HCT116 (cell line): Measurements from ENCODE around the gene TMTC4. TPM values are rescaled to one million over a fixed set of nuclear protein-coding genes. Genes with fewer than 3 reads are reported as not detected.

Experiments used
- ATAC-seq: fragments of 200-7000 bp; cut with Tn5 transposase; 2 replicates; pipeline ENCODE4 v1.9.1; 2020; ENCODE audit warnings: mild to moderate bottlenecking, moderate library complexity
- BruUV-seq: library from RNA; stranded (reverse); fragments of 400-500 nt; replicated peaks from 2 replicates; lab custom pipeline; 2021; lab: Mats Ljungman, UMichigan
- CTCF ChIA-PET: fragments of 300-600 bp; sonication (Branson Sonifier 250); formaldehyde crosslinking; loops from one replicate; lab custom pipeline; 2021; ENCODE audit warnings: antibody characterized with exemption; lab: Charles Lee
- POLR2A ChIA-PET: fragments of 300-600, 350-600 bp; sonication (Branson Sonifier 250); formaldehyde crosslinking; loops from one replicate; lab custom pipeline; 2021; ENCODE audit warnings: antibody characterized with exemption; lab: Charles Lee
- RAD21 ChIA-PET, 2 experiments: fragments of 300-600 bp; sonication (Branson Sonifier 250); formaldehyde crosslinking; loops; one replicate each; lab custom pipeline; 2023; ENCODE audit warnings: low total read pairs in 2 of 2; ENCODE audit not compliant: uncharacterized antibody in 2 of 2, unreplicated experiment in 2 of 2, low non-redundant PET in 1 of 2; lab: Charles Lee
- DNase-seq: peaks from one replicate; pipeline ENCODE4 v3.0.0-alpha.2; 2010; ENCODE audit warnings: low read depth, low spot score
- H2AFZ ChIP-seq: fragments of 200-600 bp; shearing (Covaris generic), sonication (generic); 2 replicates; pipeline ENCODE4 v1.6.1; 2017; ENCODE audit warnings: low read depth, mixed run types, mixed read lengths, antibody characterized with exemption, low read length; ENCODE audit not compliant: poor library complexity, severe bottlenecking
- H3K27ac ChIP-seq: 2 replicates; pipeline ENCODE4 v1.5.1; 2012; ENCODE audit warnings: low read depth, low read length
- H3K27me3 ChIP-seq: fragments of 200-600 bp; sonication (generic); 2 replicates; pipeline ENCODE4 v1.6.1; 2016; ENCODE audit warnings: mixed run types, low read length, mixed read lengths; ENCODE audit not compliant: insufficient read depth
- H3K36me3 ChIP-seq, 2 experiments: fragments of 200-500 bp in 1 of 2; fragments of 200-600 bp in 1 of 2; sonication (Bioruptor generic) in 1 of 2; sonication (generic) in 1 of 2; 2 replicates each; pipeline versions ENCODE4 v1.5.1 to v1.6.1; 2014 to 2016; ENCODE audit warnings: low read length in 2 of 2, inconsistent platforms in 1 of 2, mixed read lengths in 1 of 2, mixed run types in 1 of 2; ENCODE audit not compliant: insufficient read depth in 2 of 2, control insufficient read depth in 1 of 2
- H3K4me1 ChIP-seq, 2 experiments: fragments of 200-600 bp in 1 of 2; sonication (generic) in 1 of 2; 2 replicates each; pipeline versions ENCODE4 v1.5.1 to v1.6.1; 2012 to 2017; ENCODE audit warnings: low read length in 2 of 2, inconsistent platforms in 1 of 2, mild to moderate bottlenecking in 1 of 2, mixed read lengths in 1 of 2, mixed run types in 1 of 2, moderate library complexity in 1 of 2; ENCODE audit not compliant: insufficient read depth in 2 of 2, control insufficient read depth in 1 of 2
- H3K4me2 ChIP-seq: fragments of 200-600 bp; sonication (generic); 2 replicates; pipeline ENCODE4 v1.6.1; 2017; ENCODE audit warnings: mixed run types, low read length, mixed read lengths
- H3K4me3 ChIP-seq, 2 experiments: fragments of 200-600 bp in 1 of 2; sonication (generic) in 1 of 2; replicated peaks in 1 of 2; 2 replicates each; pipeline ENCODE4 v1.5.1; 2011 to 2016; ENCODE audit warnings: low read length in 2 of 2, control low read depth in 1 of 2, low read depth in 1 of 2, mild to moderate bottlenecking in 1 of 2, mixed read lengths in 1 of 2, mixed run types in 1 of 2
- H3K79me2 ChIP-seq: fragments of 200-600 bp; sonication (generic); 2 replicates; pipeline ENCODE4 v1.6.1; 2017; ENCODE audit warnings: mild to moderate bottlenecking, mixed run types, low read length, moderate library complexity, mixed read lengths; ENCODE audit not compliant: insufficient read depth
- H3K9ac ChIP-seq: fragments of 200-600 bp; sonication (generic); 2 replicates; pipeline ENCODE4 v1.6.1; 2016; ENCODE audit warnings: low read length, mixed read lengths
- H3K9me2 ChIP-seq: fragments of 200-600 bp; sonication (generic), shearing (Covaris generic); 2 replicates; pipeline ENCODE4 v1.6.1; 2017; ENCODE audit warnings: mixed run types, mild to moderate bottlenecking, moderate library complexity; ENCODE audit not compliant: insufficient read depth
- H3K9me3 ChIP-seq, 2 experiments: fragments of 200-500 bp in 1 of 2; fragments of 200-600 bp in 1 of 2; sonication (Bioruptor generic) in 1 of 2; sonication (generic) in 1 of 2; 2 replicates each; pipeline ENCODE4 v1.6.1; 2014 to 2017; ENCODE audit warnings: low read length in 2 of 2, mixed read lengths in 2 of 2, inconsistent platforms in 1 of 2, low read depth in 1 of 2, mild to moderate bottlenecking in 1 of 2, mixed run types in 1 of 2, moderate library complexity in 1 of 2; ENCODE audit not compliant: control insufficient read depth in 1 of 2, insufficient read depth in 1 of 2
- H4K20me1 ChIP-seq: fragments of 200-600 bp; sonication (generic), shearing (Covaris generic); 2 replicates; pipeline ENCODE4 v1.6.1; 2017; ENCODE audit warnings: mixed run types, mild to moderate bottlenecking, moderate library complexity; ENCODE audit not compliant: insufficient read depth
- CTCF ChIP-seq, 3 experiments: fragments of 200-600 bp in 1 of 3; sonication (generic) in 1 of 3; IDR thresholded peaks in 2 of 3; conservative IDR thresholded peaks in 1 of 3; 2 replicates each; pipeline ENCODE4 v1.5.1; 2012 to 2017; ENCODE audit warnings: low read depth in 2 of 3, low read length in 2 of 3, antibody characterized with exemption in 1 of 3, borderline replicate concordance in 1 of 3, control low read depth in 1 of 3, mild to moderate bottlenecking in 1 of 3, mixed read lengths in 1 of 3, mixed run types in 1 of 3, moderate library complexity in 1 of 3; ENCODE audit not compliant: insufficient read depth in 1 of 3
- RAD21 ChIP-seq: IDR thresholded peaks from 2 replicates; pipeline ENCODE4 v1.6.1; 2012; ENCODE audit warnings: low read depth, mild to moderate bottlenecking
- SRF ChIP-seq: IDR thresholded peaks from 2 replicates; pipeline ENCODE4 v1.6.1; 2012; ENCODE audit warnings: low read depth
- intact Hi-C: fragments of 100-400 bp; cut with micrococcal nuclease; formaldehyde crosslinking; loops from 2 replicates; pipeline ENCODE4 v1.10.0; 2022
- total RNA-seq: library from RNA; stranded (reverse); gene quantifications from one replicate; pipeline ENCODE4 v1.2.1, GENCODE V29; 2021; ENCODE audit not compliant: unreplicated experiment
- TF ChIP-seq, protein P1 (sequence below): IDR thresholded peaks from 2 replicates; pipeline ENCODE4 v1.6.1; 2012

TMTC4 gene
- total RNA-seq, 1 experiment from 2014 or later = 23.6 TPM

DNA sequence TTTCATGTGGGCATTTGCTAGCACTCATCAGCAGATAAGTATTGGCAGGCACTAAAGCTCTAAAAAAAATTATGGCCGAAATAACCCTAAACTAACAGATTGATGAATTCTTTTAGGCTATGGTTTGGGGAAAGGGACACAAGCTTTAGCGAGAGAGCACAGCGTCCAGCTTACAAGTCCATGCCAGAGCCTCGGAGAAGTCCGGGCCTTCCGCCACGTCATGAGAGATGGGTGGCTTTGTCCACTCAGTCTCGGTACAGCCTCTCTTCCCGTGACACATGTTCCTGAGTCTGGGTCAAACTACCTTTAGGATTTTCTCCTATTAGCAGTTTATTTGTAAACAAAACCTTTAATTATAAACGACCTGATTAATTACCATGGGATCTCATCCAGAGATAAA lies 27.7 kb downstream of the TMTC4 start:
- Histone ChIP-seq H3K4me1 (no peaks in the 10 kb centered on the region), H3K9ac (no peak overlapping the region), H2AFZ (no peak overlapping the region), H3K36me3 (peaks cover 0 to 2% of the 10 kb centered on the region in 2 experiments; a peak in 1 of 4 replicates), H3K79me2 (no peaks in the 10 kb centered on the region), H3K27ac (no peak overlapping the region), H3K27me3 (no peaks in the 10 kb centered on the region), H3K9me3 (no peaks in the 10 kb centered on the region), H3K9me2 (no peaks in the 10 kb centered on the region), H3K4me2 (no peak overlapping the region), H3K4me3 (no peak overlapping the region), H4K20me1 (no peaks in the 10 kb centered on the region)
- intact Hi-C loops = loop anchor here (2.0 kb wide), 1 partner anchor 454 kb away; no protein-coding TSS in a partner anchor
- TF ChIP-seq RAD21 (no peak), CTCF (IDR thresholded peaks at IDR 0.05 in 2 of 3, conservative IDR thresholded peaks at IDR 0.05 in 1 of 3; ENCODE audit: borderline replicate concordance in 1 of 3, insufficient read depth in 1 of 3, low read depth in 2 of 3, low read length in 2 of 3) (no peak)
- TF ChIP-seq, protein P1, sequence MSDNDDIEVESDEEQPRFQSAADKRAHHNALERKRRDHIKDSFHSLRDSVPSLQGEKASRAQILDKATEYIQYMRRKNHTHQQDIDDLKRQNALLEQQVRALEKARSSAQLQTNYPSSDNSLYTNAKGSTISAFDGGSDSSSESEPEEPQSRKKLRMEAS = no peak
- ChIA-PET RAD21 (no interaction called here), POLR2A (no interaction called here), CTCF (interaction anchor here (1.0 kb wide), 1 partner anchor 481 kb away, joined by 3 read pairs; no protein-coding TSS in a partner anchor)
- no peak for DNase-seq
- BruUV-seq = no TSS peak
- ATAC-seq = no peak

DNA sequence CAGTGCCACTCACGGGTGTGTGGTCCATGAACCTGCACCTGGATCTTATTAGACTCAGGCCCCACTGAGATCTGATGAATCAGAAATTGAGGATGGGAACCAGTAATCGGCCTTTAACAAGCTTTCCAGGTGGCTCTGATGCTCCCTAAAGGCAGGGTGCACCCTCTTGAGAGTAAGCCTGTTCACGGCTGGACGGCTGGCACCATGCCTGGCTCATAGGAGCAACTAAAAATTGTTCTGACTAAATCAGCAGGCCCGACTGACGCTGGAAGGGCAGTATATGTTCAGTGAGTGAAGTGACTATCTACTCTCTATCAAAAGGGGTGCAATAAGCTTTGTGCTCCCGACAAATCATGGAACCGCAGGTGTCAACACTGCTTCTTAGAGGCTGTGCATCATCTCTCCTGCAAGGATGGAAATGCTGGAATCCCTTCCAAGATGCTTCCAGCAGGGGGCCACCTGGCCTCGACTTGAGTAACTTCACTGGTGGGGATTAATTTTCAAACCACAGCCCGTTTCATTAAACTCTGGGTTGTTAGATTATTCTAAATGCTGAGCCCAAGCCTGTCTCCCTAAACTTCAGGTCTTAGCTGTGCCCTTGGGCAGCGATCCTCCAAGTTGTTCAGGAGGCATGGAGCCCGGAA lies 28.4 kb downstream of the TMTC4 start:
- POLR2A ChIA-PET = no interaction called here
- peak; percentile 81 for ATAC-seq

More for the DNA sequence above, 28.4 kb downstream of the TMTC4 start:
- H3K27ac ChIP-seq = no peak overlapping the region
- no peaks in the 10 kb centered on the region for H3K4me1 ChIP-seq
- H3K79me2 ChIP-seq = no peaks in the 10 kb centered on the region
- no peaks in the 10 kb centered on the region for H4K20me1 ChIP-seq
- H3K36me3 ChIP-seq = peaks cover 0 to 5% of the 10 kb centered on the region in 2 experiments; a peak in 1 of 4 replicates
- H3K4me3 ChIP-seq = no peak overlapping the region
- TF ChIP-seq SRF = no peak
- peak; percentile 51 for TF ChIP-seq RAD21
- TF ChIP-seq CTCF (IDR thresholded peaks at IDR 0.05 in 2 of 3, conservative IDR thresholded peaks at IDR 0.05 in 1 of 3; ENCODE audit: borderline replicate concordance in 1 of 3, insufficient read depth in 1 of 3, low read depth in 2 of 3, low read length in 2 of 3) = peak; percentile 25 to 63 (median 63); a peak in 5 of 6 replicates
- peak; percentile 15 for DNase-seq
- H3K4me2 ChIP-seq = no peak overlapping the region
- H3K9me3 ChIP-seq = no peaks in the 10 kb centered on the region
- H3K27me3 ChIP-seq = no peaks in the 10 kb centered on the region
- H2AFZ ChIP-seq = no peak overlapping the region
- intact Hi-C loops = loop anchor here (2.0 kb wide), 1 partner anchor 455 kb away; no protein-coding TSS in a partner anchor
- no peak overlapping the region for H3K9ac ChIP-seq
- RAD21 ChIA-PET = no interaction called here
- H3K9me2 ChIP-seq = no peaks in the 10 kb centered on the region
- CTCF ChIA-PET = interaction anchor here (1.0 kb wide), 1 partner anchor 482 kb away, joined by 3 read pairs; no protein-coding TSS in a partner anchor
- BruUV-seq = no TSS peak
